GM12892 (cell line): ENCODE data around the gene ANO4.
"Not testable (repeated sequence)": the region's sequence is repeated elsewhere in the genome, so short reads cannot be mapped to it uniquely, and the experiment has no call there.

Experiments used
- DNase-seq: peaks from one replicate; pipeline ENCODE4 v3.0.0; 2011; ENCODE audit not compliant: insufficient read length
- FAIRE-seq: peaks from 2 replicates; lab custom pipeline; 2011; peaks lifted over from hg19 to GRCh38; lab: Jason Lieb, UNC
- POLR2A ChIP-seq: IDR thresholded peaks from 2 replicates; pipeline ENCODE4 v1.6.1; 2011; ENCODE audit warnings: low read depth, low read length, control low read depth
- POLR2AphosphoS5 ChIP-seq: IDR thresholded peaks from 2 replicates; pipeline ENCODE4 v1.6.1; 2011; ENCODE audit warnings: low read depth, low read length, control low read depth
- TAF1 ChIP-seq: IDR thresholded peaks from 2 replicates; pipeline ENCODE4 v1.6.1; 2011; ENCODE audit warnings: low read depth, mild to moderate bottlenecking, control low read depth, low read length, borderline replicate concordance

Gene ANO4

GRCh38 chr12:101089271-101089670 is 294.7 kb downstream of the ANO4 start:
- FAIRE-seq: no peak
- TF ChIP-seq POLR2A (no peak), TAF1 (no peak), POLR2AphosphoS5 (no peak)
- no peak for DNase-seq

GRCh38 chr12:101090222-101090621 is 295.6 kb downstream of the ANO4 start:
- FAIRE-seq, DNase-seq: not testable (repeated sequence)

DNA sequence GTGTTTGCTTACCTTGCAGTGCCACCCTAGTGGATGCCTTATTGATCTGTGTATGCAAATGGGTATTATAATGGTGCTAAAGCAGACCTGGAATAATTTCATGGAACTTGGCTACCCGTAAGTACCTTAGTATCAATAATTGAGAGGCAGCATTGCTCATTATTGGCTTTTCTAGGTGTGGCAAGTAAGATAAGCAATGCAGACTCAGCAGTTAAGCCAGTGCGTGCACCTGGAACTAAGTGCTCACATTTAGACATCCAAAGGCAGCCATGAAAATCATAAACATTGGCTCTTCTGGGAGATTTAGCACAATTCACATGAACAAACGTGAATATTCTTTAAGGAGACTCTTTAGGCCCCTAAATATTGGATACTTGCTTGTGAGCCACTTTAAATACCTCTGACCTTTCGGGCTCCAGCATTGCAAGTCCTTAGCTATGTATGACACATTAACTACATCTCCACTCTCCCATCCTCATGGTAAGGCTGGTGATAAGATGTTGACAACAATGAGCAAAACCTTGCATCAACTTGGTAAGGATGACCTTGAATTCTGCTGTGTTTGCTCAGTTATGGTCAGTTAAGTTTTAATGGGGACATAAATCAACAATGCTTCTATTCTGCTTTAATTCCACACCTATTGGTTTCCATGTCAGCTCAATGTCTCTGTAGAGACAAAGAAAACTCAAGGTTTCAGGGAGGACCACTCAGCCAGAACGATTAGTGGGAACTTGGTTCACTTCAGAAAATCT is 303.4 kb downstream of the ANO4 start:
- DNase-seq (no peak), FAIRE-seq (no peak)
- no peak for TF ChIP-seq POLR2A
- TF ChIP-seq POLR2AphosphoS5: no peak
- TF ChIP-seq TAF1: no peak

GRCh38 chr12:101107032-101107763 is 312.6 kb downstream of the ANO4 start:
- FAIRE-seq: no peak
- DNase-seq: no peak
- TF ChIP-seq POLR2AphosphoS5 (no peak), TAF1 (no peak), POLR2A (no peak)

GRCh38 chr12:101108130-101108529 is 313.6 kb downstream of the ANO4 start:
- no peak for FAIRE-seq
- no peak for DNase-seq

GRCh38 chr12:101110866-101111265 is 316.3 kb downstream of the ANO4 start:
- FAIRE-seq (no peak), DNase-seq (no peak)
- TF ChIP-seq POLR2AphosphoS5 (no peak), POLR2A (no peak), TAF1 (no peak)

More at GRCh38 chr12:101108130-101108529, 313.6 kb downstream of the ANO4 start:
- no peak for TF ChIP-seq TAF1
- TF ChIP-seq POLR2A: no peak
- no peak for TF ChIP-seq POLR2AphosphoS5

GRCh38 chr12:101111441-101111840 is 316.9 kb downstream of the ANO4 start:
- TF ChIP-seq POLR2A (no peak), TAF1 (no peak), POLR2AphosphoS5 (no peak)
- no peak for FAIRE-seq

DNA sequence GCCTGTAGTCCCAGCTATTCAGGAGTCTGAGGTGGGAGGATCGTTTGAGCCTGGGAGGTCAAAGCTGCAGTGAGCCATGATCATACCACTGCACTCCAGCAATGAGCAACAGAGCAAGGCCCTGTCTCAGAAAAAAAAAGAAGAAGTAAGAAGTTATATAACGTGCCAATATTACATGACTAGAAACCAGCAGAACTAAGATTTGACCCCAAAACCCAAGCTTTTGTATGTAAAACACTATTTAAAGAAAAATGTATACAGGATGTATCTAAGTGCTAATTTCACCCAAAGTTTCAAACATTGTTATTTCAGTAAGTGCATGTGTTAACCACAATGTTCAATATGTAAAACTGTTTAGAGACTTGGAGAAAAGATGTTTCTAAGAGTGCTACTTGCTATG is 320.8 kb downstream of the ANO4 start:
- DNase-seq: no peak
- FAIRE-seq: no peak
- TF ChIP-seq POLR2AphosphoS5: no peak
- TF ChIP-seq POLR2A: no peak
- TF ChIP-seq TAF1: no peak

More at GRCh38 chr12:101111441-101111840, 316.9 kb downstream of the ANO4 start:
- no peak for DNase-seq

GRCh38 chr12:101116911-101117310 is 322.3 kb downstream of the ANO4 start:
- FAIRE-seq: no peak
- DNase-seq: no peak
- TF ChIP-seq POLR2AphosphoS5 (no peak), POLR2A (no peak), TAF1 (no peak)

GRCh38 chr12:101117842-101118241 is 323.3 kb downstream of the ANO4 start:
- FAIRE-seq (no peak), DNase-seq (no peak)
- TF ChIP-seq POLR2AphosphoS5 (no peak), TAF1 (no peak), POLR2A (no peak)

DNA sequence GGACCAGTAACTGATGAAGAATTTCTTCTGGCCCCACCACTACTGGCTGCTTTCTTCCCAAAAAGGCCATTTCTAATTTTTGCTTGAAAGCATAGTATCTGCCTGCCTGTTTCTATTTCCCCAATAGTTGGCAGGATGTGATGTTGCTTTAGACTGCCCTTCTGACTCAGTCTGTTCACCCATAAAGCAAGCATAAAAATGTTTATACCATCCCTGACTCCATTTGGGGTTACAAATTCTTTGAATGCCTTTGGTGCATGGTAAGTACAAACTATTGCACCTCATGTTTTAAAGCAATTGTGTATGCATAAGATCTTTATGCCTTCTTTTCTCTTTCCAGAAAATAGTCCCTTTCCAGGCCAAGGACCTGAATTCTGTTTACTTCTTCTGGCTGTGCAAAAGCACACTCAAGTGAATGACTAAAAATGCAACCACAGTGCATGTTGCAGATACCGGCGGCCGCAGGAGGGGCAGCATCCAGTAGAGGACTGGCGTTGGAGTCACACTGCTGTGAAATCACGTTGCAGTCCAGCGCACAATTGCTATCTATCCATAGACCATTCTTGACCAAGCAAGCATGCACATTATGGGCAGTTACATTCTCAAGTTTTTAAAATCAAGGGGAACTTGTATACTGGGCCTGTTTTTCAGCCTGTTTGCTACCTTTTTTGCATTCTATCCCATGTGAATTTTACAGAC is 333.1 kb downstream of the ANO4 start:
- no peak for FAIRE-seq

DNA sequence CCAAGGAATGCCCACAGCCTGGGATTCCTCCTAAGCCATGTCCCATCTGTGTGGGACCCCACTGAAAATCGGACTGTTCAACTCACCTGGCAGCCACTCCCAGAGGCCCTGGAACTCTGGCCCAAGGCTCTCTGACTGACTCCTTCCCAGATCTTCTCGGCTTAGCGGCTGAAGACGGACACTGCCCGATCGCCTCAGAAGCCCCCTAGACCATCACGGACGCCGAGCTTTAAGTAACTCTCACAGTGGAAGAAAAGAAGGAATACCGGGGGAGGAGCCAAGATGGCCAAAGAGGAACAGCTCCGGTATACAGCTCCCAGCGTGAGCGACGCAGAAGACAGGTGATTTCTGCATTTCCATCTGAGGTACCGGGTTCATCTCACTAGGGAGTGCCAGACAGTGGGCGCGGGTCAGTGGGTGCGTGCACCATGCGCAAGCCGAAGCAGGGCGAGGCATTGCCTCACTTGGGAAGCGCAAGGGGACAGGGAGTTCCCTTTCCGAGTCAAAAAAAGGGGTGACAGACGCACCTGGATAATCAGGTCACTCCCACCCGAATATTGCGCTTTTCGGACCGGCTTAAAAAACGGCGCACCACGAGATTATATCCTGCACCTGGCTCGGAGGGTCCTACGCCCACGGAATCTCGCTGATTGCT is 351.3 kb downstream of the ANO4 start:
- not testable (repeated sequence) for DNase-seq, FAIRE-seq

More for the DNA sequence above, 333.1 kb downstream of the ANO4 start:
- no peak for TF ChIP-seq POLR2AphosphoS5
- TF ChIP-seq POLR2A: no peak
- TF ChIP-seq TAF1: no peak
- no peak for DNase-seq
